Hindlimb muscle (tissue), 1 donor: Measurements from ENCODE around the gene BRWD1. TPM values are rescaled to one million over a fixed set of nuclear protein-coding genes. Genes with fewer than 3 reads are reported as not detected.
"Not testable (repeated sequence)": the region's sequence is repeated elsewhere in the genome, so short reads cannot be mapped to it uniquely, and the experiment has no call there.

Source experiments
- DNase-seq: peaks from one replicate; pipeline ENCODE4 v3.0.0-alpha.2; 2013
- polyA plus RNA-seq: library from polyadenylated mRNA; unstranded; fragments of 120-200 nt; gene quantifications from one replicate; pipeline ENCODE4 v1.2.1, GENCODE V29; 2013; ENCODE audit not compliant: insufficient read length

The BRWD1 gene
- polyA plus RNA-seq, 1 donor: 27.7 TPM

- no peak for DNase-seq
These were observed 144.6 kb downstream of the BRWD1 start for GRCh38 chr21:39168800-39169199.

- DNase-seq: no peak
These were observed 148.9 kb downstream of the BRWD1 start for GRCh38 chr21:39164523-39164922.

GRCh38 chr21:39161064-39161463, 152.4 kb downstream of the BRWD1 start:
- no peak for DNase-seq

- no peak for DNase-seq
These were observed 153.9 kb downstream of the BRWD1 start for GRCh38 chr21:39159342-39160063.

DNA sequence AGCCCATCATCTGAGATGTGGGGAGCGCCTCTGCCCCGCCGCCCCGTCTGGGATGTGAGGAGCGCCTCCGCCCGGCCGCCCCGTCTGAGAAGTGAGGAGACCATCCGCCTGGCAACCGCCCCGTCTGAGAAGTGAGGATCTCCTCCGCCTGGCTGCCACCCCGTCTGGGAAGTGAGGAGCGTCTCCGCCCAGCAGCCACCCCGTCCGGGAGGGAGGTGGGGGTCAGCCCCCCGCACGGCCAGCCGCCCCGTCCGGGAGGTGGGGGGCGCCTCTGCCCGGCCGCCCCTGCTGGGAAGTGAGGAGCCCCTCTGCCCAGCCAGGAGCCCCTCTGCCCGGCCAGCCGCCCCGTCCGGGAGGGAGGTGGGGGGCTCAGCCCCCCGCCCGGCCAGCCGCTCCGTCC, 156.2 kb downstream of the BRWD1 start:
- not testable (repeated sequence) for DNase-seq

DNA sequence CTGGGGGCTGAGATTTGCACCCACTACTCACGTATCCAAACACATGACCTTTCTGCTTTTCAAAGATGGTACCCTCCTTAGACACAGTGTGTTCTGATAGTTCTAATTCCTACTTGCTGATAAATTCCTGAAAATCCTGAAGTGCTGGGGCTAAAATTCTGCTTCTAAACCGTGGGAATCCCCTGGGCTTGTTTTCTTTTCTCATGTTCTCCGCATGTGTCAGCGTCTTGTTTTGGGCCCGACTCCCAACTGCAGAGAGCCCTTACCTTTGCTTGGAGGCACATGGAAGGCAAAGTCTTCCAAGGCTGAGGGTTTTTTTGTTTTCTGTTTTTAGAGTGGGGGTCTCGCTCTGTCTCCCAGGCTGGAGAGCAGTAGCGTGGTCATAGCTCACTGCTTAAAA, 157.4 kb downstream of the BRWD1 start:
- no peak for DNase-seq

DNA sequence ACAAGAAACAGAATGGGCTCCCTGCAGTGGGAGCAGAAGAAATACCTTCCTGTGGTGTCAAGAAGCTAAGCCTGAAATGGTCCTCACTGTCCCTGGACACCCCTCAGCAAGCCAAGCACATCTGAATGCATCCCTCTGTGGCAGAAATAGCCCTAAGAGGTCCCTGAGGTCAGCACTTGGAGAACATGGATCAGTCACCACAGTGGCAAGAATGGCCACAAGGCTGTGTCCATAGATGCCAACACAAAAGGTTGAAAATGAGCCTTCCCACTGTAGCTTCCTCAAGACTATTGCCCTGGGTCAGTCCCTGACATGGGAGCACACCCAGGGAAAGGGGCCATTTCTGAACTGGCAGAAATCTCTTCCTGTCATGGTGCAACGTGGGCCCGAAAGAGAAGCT, 157.9 kb downstream of the BRWD1 start:
- DNase-seq: no peak

DNA sequence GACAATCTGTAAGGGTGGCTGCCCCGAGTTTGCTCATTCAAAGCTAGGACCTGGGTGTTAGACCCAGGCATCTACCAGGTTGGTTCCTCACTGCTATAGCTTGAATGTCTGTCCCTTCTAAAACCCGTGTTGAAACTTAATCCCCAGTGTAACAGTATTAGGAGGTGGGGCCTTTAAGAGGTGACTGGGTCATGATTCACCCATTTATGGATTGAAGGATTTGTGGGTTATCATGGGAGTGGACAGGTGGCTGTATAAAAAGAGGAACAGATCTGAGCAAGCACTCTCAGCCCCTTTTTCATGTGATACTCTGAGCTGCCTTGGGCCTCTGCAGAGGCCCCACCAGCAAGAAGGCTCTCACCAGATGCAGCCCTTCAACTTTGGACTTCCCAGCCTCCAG, 159.6 kb downstream of the BRWD1 start:
- DNase-seq: no peak

DNA sequence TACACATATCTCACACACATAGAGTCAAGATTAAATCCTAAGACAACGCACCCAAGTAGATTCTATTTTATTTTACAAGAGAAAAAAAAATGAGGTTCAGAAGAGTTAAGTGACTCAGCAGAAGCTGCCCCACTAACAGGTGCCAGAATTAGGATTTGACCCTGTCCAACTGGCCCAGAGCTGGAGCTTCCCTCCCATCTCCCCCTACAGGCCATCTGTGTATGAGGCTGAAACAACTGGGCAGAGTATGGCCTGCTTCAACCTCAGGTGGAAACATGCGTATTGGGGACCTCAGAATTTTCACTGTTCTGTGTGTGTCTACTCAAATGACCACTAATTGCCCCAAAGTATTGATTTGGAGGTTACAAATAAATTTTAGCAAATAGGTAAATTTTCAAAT, 160.1 kb downstream of the BRWD1 start:
- no peak for DNase-seq

- DNase-seq: no peak
These were observed 161.2 kb downstream of the BRWD1 start for GRCh38 chr21:39152271-39152670.

- DNase-seq: no peak
These were observed 162.6 kb downstream of the BRWD1 start for GRCh38 chr21:39150877-39151276.

- DNase-seq: no peak
These were observed 163.1 kb downstream of the BRWD1 start for GRCh38 chr21:39150316-39150715.

- no peak for DNase-seq
These were observed 163.6 kb downstream of the BRWD1 start for GRCh38 chr21:39149882-39150281.

GRCh38 chr21:39148975-39149374, 164.5 kb downstream of the BRWD1 start:
- DNase-seq: no peak

DNA sequence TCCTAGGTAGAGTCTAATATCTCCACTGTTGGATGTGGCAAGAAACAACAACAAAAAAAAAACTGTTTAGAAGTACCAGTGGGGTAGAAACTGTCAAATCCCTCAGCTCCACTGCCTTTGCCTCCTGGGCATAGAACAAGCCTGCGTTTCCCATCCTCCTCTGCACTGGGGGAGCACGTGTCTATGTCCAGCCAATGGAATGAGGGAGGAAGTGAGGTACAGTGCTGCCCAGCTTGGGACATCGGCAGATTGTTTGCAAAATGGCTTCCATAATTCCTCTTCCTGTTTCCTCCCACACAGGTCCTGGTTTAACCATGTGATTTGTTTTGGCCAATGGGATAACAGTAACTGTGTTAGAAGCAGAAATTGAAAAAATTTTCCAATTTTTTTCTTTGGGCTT, 169.2 kb downstream of the BRWD1 start:
- no peak for DNase-seq

DNA sequence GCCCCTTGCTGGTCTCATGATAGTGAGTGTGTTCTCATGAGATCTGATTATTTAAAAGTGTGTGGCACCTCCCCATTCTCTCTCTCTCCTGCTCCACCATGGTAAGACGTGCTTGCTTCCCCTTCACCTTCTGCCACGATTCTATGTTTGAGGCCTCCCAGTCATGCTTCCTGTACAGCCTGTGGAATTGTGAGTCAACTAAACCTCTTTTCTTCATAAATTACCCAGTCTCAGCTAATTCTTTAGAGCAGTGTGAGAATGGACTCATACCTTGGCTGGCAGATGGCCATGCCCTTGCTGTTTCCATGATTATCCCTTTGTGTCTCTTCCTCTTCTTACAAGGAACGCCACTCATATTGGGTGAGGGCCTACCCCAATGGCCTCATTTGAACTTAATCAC, 170.5 kb downstream of the BRWD1 start:
- DNase-seq: no peak

DNA sequence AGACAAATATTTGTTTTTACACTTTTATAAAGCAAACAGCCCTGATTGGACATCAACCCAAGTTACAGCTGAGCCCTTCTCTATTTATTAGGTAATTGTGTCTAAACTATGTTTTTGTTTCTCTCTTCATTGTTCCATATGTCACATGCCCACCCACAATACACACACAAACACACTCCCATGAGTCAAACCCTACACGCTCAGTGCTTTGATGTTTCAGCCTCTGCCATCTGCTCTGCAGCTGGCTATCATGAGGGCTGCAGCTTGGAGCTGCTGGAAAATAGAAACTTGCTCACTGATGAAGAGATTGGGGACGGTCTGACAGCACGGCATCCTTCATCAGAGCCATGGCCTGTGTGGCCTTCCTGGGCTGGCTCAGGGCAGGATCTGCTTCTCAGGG, 171.9 kb downstream of the BRWD1 start:
- DNase-seq: no peak

DNA sequence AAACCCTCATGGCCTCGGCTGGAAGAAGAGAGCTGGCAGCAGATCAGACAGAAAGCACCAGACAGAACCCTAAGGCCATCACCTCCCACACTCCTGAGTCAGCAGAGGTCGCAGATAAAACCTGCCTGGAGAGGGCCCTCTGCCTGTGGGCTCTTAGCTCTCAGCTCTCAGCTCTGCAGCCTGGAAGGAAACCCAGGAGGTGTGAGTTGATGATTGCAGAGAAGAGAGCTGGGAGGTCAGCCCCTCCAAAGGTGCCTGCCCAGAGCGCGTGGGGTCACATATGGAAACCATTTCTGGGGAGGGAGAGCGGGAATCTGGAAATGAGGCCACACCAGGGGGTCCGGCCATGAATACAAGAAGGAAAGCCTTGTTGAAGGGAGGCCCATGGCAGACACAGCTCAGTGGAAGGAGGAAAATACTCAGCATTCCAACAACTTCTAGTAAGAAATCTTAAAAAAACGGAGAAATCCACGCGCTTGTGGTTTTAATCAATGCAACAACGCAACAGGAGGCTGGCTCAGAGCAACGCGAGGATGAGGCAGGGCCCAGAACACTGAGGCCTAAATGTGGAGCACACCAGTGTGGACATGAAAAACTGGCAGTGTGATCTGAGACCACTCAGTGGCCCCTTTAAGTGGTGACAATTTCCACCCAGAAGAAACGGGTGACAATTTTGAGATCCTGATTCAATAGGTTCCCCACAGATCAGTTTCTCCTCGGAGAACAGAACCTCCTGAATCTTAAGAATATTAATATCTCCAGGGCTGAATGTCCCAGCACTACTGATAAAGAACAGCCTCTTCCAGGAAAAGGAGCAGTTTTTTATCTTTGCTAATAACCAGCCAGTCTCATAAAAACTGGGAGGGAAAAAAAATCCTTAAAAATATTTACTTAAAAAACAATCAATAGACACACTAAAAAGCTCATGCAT, 175.9 kb downstream of the BRWD1 start:
- no peak for DNase-seq

DNA sequence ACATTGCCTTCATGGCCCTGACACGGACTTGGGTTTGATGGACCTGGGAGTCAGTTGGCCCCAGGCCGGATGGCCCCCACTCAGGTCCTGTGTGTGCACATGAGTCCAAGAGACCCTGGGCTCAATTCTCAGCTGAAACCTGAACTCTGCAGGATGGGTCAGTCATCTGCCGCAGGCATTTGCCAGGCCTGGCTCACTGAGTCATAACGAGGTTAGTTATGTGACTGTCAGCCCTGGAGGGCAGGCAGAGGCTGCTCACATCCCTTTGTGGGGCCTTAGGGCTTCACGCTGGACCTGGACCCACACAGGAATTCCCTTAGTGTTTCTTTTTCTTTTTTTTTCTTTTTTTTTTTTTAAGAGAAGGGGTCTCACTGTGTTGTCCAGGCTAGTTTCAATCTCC, 176.7 kb downstream of the BRWD1 start:
- DNase-seq: no peak

DNA sequence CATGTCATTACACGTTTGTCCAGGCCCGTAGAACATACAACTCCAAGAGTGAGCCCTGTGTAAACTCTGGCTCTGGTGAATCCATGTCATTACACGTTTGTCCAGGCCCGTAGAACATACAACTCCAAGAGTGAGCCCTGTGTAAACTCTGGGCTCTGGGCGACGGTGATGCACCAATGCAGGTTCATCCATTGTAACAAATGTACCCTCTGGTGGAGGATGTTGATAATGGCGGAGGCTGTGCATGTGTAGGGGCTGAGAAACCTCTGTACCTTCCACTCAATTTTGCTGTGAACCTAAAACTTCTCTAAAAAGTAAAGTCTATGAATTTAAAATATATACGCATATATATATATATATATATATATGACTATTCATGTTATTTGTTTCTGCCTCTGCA, 177.3 kb downstream of the BRWD1 start:
- not testable (repeated sequence) for DNase-seq

DNA sequence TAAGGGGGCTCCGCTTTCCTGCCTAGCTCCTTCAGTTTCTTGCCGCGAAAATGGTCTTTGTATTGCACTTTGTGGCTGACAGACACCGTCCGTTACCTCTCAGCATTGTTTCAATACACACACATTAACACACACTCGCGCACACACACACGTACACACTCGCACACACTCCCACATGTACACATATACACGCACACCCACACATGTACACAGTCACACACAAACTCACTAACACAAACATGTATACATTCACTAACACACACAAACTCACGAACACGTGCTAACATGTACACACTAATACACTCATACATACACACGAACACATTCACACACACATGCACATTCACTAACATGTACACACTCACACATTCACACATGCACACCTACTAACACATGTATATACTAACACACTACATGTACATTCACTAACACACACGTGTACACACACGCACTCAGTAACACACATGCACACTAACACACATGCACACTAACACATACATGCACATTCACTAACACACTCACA, 179.1 kb downstream of the BRWD1 start:
- DNase-seq: no peak
